ENCODE data around the gene MYT1. TPM values are rescaled to one million over a fixed set of nuclear protein-coding genes. Genes with fewer than 3 reads are reported as not detected.

The MYT1 gene
- total RNA-seq, 4 donors from 2014 or later = not detected

- peaks cover 0 to 100% (median 50%) of the 10 kb centered on the region in 4 donors for H3K27me3 ChIP-seq
Measured at GRCh38 chr20:64163776-64164122, 503 bp upstream of the MYT1 start.

DNA sequence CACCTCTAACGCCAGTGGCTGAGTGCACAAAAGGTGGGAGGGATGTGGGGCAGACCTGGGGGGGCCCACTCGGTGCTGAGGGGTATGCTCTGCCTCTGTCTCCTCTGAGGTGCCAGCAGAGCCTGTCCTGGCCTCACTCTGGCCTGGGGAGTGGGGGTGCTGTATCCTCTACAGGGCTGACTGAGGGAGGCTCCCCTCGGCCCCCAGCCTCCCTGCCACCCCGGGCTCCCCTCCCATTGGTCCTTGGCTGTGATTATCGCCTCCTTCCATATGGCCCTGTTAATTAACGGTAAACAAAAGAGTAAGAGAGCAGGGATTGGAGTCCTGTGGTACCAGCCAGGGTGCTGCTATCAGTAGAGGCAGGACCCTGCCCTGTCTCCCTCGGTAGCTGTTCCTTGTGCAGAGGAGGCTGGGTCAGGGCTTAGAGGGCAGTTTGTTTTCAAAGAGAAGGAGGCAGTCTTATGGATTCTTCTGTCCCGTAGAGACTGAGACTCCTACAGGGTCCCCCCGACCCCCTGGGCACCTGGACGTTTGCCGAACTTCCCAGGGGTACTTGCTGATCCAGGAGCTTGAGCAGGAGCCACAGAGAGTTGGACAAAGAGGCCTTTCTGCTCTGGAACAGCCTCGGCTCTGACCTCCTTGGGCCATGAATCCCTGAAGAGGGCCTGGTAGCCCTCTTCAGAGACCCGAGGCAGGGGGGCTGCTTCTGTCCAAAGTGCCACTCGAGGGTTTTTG is 1.8 kb downstream of the MYT1 start:
- TF ChIP-seq EP300 (IDR thresholded peaks at IDR 0.05) (no peak), POLR2A (IDR thresholded peaks at IDR 0.05; ENCODE audit: low read depth) (no peak), POLR2AphosphoS5 (IDR thresholded peaks at IDR 0.05) (no peak), CTCF (IDR thresholded peaks at IDR 0.05) (no peak)
- 77% methylated on average over 13 of the region's 14 CpGs for WGBS
- intact Hi-C loops (cut with DNase I) = no loop called here
- Histone ChIP-seq H3K4me3 (no peak overlapping the region), H3K27ac (replicated peaks in 1 of 4) (no peak overlapping the region), H3K4me1 (no peaks in the 10 kb centered on the region), H3K9me3 (no peaks in the 10 kb centered on the region), H3K36me3 (no peaks in the 10 kb centered on the region), H3K27me3 (peaks cover 0 to 97% (median 31%) of the 10 kb centered on the region in 4 donors)
- no peak for DNase-seq (ENCODE audit: extremely low spot score)

More at GRCh38 chr20:64163776-64164122, 503 bp upstream of the MYT1 start:
- Histone ChIP-seq H3K36me3 (no peaks in the 10 kb centered on the region), H3K27ac (replicated peaks in 1 of 4) (no peak overlapping the region), H3K4me1 (no peaks in the 10 kb centered on the region), H3K9me3 (no peaks in the 10 kb centered on the region), H3K4me3 (no peak overlapping the region)
- intact Hi-C loops (cut with DNase I) = no loop called here
- WGBS = 78% methylated on average over 5 of the region's 5 CpGs
- no peak for DNase-seq (ENCODE audit: extremely low spot score)
- TF ChIP-seq EP300 (IDR thresholded peaks at IDR 0.05) (no peak), CTCF (IDR thresholded peaks at IDR 0.05) (no peak), POLR2A (IDR thresholded peaks at IDR 0.05; ENCODE audit: low read depth) (no peak), POLR2AphosphoS5 (IDR thresholded peaks at IDR 0.05) (no peak)

DNA sequence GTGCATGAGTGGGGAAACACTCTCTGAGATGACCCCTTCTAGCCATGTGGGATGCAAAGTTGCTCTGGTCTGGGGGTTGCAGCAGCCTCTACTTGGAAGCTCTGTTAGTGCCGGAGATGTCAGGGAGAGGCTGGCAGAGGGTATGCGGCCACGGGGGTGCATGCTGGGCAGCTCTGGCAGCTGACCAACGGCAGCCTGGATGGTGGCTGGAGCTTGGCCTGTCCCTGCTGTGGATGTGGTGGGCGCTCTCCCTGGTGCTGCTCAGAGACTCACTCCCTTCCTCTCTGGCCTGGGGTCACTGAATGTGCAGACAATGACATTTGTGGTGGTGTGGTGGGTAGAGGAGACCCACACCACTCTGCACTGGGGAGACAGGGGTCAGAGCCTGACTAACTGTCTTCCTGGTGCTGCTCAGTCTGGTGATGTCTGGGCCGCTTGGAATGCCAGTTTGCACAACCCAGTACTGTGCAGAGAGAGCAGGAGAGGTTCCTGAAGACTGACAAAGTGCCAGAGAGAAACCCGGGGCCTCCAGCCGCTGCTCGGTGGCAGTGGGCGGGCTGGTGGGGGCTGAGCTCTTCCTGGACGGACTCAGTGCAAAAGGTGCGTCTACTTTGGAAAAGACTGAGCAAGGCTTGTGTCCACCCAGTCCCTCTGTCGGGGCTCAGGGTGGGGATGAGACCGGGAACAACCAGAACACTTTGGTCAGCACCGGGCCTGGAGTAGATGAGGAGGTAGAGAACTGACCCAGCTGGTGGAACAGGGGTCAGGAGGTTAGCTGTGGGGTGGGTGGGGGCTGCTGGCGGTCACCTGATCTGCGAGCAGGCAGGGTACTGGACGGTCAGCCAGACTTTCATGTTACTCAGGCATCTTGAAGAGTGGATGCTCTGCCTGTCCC is 2.7 kb downstream of the MYT1 start:
- H3K4me3 ChIP-seq = no peak overlapping the region
- no peaks in the 10 kb centered on the region for H3K9me3 ChIP-seq
- H3K27ac ChIP-seq (replicated peaks in 1 of 4) = no peak overlapping the region
- TF ChIP-seq CTCF (IDR thresholded peaks at IDR 0.05) (no peak), EP300 (IDR thresholded peaks at IDR 0.05) (no peak), POLR2A (IDR thresholded peaks at IDR 0.05; ENCODE audit: low read depth) (no peak), POLR2AphosphoS5 (IDR thresholded peaks at IDR 0.05) (no peak)
- H3K27me3 ChIP-seq = peaks cover 0 to 96% (median 21%) of the 10 kb centered on the region in 4 donors
- intact Hi-C loops (cut with DNase I) = no loop called here
- no peak for DNase-seq (ENCODE audit: extremely low spot score)
- no peaks in the 10 kb centered on the region for H3K4me1 ChIP-seq
- 71% methylated on average over 16 of the region's 18 CpGs for WGBS
- no peaks in the 10 kb centered on the region for H3K36me3 ChIP-seq

GRCh38 chr20:64167676-64168075 is 3.4 kb downstream of the MYT1 start:
- H3K4me1 ChIP-seq = no peaks in the 10 kb centered on the region
- no peak overlapping the region for H3K27ac ChIP-seq (replicated peaks in 1 of 4)
- no peaks in the 10 kb centered on the region for H3K9me3 ChIP-seq
- 56% methylated on average over 11 of the region's 11 CpGs for WGBS
- no peaks in the 10 kb centered on the region for H3K36me3 ChIP-seq
- peaks cover 0 to 96% (median 15%) of the 10 kb centered on the region in 4 donors for H3K27me3 ChIP-seq
- DNase-seq (ENCODE audit: extremely low spot score) = no peak
- intact Hi-C loops (cut with DNase I) = no loop called here
- TF ChIP-seq CTCF (IDR thresholded peaks at IDR 0.05) = no peak
- no peak for TF ChIP-seq EP300 (IDR thresholded peaks at IDR 0.05)
- TF ChIP-seq POLR2A (IDR thresholded peaks at IDR 0.05; ENCODE audit: low read depth) = no peak
- TF ChIP-seq POLR2AphosphoS5 (IDR thresholded peaks at IDR 0.05) = no peak
- H3K4me3 ChIP-seq = no peak overlapping the region
